Activated CD4-positive, alpha-beta T cell treated with anti-CD3 and anti-CD28 coated beads, Interleukin-2, Interleukin-6, amounts not matched to agents 100 ng/mL and 50 ng/mL, durations not matched to agents 16 hours and 8 hours (primary cell): ENCODE results near the gene ROBO3.

ENCODE experiments used
- DNase-seq: peaks from one replicate; pipeline ENCODE4 v3.0.0-alpha.2; 2020

The ROBO3 gene

DNA sequence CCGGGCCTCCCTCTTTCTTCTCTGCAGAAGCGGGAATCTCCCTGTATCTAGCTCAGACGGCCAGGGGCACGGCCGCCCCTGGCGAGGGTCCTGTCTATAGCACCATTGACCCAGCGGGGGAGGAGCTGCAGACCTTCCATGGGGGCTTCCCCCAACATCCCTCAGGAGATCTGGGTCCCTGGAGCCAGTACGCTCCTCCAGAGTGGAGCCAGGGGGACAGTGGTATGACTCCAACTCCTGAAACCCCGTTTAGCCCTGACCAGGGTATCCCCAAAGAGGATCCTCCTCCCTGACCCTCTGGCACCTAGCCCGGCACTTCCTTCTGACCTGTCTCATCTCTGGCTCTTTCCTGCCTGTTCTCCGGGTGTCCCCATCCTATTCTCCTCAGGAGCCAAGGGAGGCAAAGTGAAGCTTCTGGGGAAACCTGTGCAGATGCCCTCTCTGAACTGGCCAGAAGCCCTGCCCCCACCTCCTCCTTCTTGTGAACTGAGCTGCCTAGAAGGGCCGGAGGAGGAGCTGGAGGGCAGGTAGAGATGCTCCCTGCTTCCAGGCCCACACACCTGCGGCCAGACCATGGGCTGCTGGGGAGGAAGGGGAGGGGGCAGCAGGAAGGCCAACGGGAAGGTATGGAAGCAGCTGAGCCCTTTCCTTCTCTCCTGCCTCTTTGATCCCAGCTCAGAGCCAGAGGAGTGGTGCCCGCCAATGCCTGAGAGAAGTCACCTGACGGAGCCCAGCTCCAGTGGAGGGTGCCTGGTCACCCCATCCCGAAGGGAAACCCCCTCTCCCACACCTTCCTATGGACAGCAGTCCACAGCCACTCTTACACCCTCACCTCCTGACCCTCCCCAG, 12.9 kb downstream of the ROBO3 start:
- DNase-seq = no peak

- no peak for DNase-seq
These were observed 13.7 kb downstream of the ROBO3 start for GRCh38 chr11:124878759-124879492.

DNA sequence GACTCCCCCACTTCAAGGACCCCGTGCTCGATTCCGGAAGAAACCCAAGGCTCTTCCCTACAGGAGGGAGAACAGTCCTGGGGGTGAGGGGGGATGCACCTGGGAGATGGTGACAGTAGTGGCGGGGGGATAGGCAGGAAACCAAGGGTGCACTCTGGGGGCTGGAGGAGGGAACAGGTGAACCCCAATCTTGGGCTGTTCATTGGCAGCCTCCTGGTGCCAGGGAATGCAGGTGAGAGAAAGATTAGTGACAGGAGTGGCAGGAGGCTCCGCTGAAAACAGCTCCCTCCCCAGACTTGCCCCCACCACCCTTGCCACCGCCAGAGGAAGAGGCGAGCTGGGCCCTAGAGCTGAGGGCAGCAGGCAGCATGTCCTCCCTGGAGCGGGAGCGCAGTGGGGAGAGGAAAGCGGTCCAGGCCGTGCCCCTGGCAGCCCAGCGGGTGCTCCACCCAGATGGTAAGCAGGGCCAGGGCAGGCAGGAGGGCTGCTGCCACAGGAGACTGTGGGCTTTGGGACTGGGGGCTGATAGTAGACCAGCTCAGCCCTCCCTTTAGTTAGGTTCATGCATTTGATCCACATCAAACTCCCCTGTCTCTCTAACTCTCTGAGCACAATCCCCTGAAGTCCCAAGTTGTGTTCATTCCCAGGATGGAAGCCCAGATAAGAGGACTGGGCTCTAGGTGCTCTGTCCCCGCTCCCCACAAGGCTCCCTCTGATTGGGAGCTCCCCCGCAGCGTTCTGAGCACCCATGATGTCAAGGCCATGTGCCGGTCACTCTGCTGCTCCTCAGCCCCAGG, 14.5 kb downstream of the ROBO3 start:
- DNase-seq = no peak

- no peak for DNase-seq
These were observed 15.0 kb downstream of the ROBO3 start for GRCh38 chr11:124880290-124880611.

DNA sequence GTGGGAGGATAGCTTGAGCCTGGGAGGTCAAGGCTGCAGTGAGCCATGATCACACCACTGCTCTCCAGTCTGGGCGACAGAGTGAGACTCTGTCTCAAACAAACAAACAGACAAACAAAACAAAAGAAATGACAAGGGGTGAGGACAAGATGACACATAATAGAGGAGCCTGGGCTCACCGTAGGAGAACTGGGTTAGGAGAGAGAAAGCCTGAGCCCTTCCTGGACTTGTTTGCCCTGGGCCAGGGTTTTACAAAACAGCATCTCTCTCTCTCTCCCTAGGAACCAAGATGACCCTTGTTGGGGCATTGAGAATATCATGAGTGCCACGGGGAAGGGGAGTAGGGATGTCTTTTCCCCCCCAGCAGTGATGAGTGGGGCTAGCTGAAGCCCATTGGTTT, 15.7 kb downstream of the ROBO3 start:
- DNase-seq = no peak

DNA sequence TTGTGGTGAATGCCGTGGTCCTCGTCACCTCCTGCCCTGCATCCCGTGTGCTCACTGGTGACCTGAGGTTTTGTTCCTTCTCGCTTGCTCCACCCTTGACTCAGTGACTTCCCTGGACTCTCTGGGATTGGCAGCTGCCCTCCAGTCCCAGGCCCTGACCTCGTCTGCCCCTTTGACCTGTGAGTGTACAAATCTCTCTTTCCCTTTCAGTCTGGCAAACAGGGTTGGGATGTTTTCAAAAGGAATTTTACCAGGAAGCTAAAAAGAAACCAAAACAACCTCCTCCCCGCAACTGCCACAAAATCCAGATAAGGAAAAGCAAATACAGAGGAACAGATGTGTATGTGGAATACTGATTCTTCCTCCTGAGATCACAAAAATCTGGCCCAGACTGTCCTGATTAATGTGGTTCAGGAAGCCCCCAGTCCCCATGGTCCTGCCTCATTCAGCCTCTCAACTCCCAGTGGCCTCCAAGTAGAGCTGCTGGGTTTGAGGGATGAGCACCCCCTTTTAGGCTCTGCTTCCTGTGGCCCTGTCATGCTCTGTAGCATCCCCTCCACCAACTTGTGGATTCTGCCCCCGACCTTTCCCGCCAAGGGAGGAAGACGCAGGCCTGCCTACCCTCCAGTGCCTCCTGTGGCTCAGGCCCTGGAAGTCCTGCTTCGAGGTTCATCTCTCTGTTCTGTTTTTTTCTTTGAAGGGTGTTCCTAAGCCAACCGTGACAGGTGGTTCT, 17.3 kb downstream of the ROBO3 start:
- DNase-seq = no peak

DNA sequence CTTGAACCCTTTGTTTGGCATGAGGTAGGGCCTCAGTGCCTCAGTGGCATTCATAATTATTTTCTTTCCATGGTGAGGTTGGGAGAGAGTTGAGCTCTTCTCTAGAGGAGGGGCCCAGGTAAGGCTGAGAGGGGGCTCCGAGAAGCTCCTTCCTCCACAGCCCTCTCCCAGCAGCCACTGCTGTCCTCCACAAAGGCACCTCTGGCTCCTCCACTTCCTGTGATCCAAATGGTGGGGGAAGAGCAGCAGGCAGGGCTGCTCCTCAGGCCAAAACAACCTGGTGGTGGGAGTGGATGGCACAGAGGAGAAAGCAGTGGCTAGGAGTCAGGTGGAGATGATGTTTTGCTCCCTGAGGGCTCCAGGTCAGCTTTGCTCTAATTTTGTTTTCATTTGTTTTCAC, 19.1 kb downstream of the ROBO3 start:
- DNase-seq = no peak

DNA sequence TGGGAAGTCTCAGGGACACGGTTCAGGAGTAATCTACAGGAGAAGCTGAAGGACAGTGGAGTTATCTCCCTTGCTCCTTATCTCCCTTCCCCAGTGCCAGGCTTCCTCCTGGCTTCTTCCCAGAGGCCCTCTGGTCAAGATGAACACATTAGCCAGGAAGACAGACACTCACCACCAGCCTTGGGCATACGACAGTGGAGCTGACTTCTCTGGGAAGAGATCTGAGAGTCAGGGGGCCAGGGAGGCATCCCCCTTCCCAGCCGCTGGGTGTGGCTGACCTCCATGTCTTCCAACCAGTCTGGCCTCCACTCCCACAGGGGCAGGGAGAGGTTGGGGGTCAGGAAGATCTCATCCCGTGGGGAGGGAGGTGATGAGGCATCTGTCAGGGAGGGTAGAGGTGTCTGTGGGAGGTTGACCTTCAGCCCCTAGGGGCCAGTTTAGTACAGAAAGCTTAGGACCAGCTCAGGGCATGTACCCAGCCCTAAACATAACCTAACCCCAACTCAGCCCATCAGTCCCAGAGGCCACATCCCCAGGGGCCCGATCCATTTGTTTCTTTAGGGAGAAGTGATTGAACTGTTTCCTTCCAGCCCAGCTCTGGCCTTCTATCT, 19.7 kb downstream of the ROBO3 start:
- DNase-seq = no peak

GRCh38 chr11:124886476-124886875, 21.2 kb downstream of the ROBO3 start:
- no peak for DNase-seq

- no peak for DNase-seq
These were observed 21.9 kb downstream of the ROBO3 start for GRCh38 chr11:124886978-124887666.

GRCh38 chr11:124887667-124888013, 22.4 kb downstream of the ROBO3 start:
- no peak for DNase-seq

GRCh38 chr11:124889191-124890091, 24.2 kb downstream of the ROBO3 start:
- no peak for DNase-seq

DNA sequence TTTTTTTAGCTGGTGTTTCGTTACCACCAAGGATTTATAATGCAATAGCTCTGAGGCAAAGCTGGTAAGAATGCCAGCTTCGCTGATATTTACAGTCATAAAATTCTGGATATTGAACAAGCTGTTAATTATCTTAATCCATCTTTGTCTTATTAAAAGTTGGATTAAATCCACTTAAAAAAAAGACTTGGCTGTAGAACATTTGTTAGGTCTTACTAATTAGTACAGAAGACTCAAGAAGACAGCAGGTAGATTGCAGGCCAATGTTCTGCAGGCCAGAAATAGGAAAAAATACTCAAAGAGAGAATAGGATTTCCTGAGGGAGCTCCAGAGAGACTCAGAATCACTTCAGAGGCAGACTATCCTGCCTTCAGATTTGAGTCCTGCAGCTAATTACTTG, 24.9 kb downstream of the ROBO3 start:
- DNase-seq = no peak

DNA sequence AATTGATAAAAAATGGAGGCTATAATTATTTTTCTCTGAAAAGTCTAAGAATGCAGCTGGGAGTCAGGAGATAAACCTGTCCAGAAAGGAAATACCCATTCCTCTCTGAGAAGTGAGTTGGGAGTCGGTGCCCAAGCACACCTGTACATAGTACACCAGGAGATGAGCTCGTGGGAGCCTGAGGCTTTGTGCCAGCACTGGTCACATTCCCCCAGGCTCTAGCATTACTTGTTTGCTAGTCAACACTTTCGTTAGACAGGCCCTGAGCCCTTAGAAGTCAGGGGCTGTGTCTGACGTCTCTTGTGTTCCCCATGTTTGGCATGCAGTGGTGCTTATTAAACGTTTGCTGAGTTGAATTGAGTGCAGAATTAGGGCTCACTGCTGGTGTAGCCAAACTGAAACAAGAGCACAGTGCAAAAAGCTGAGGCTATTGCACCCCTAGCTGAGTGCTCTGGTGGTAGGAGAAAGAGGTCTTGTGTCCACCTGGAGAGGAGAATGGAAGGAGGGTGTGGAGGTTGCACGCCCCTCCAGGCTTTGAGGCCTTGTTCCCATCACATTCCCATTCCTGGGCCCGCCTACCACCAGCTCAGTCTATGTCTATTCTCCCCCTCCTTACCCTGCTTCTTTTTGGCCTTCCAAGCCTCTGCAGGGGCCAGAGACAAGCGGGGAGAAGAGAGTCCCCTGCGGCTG, 25.6 kb downstream of the ROBO3 start:
- no peak for DNase-seq

DNA sequence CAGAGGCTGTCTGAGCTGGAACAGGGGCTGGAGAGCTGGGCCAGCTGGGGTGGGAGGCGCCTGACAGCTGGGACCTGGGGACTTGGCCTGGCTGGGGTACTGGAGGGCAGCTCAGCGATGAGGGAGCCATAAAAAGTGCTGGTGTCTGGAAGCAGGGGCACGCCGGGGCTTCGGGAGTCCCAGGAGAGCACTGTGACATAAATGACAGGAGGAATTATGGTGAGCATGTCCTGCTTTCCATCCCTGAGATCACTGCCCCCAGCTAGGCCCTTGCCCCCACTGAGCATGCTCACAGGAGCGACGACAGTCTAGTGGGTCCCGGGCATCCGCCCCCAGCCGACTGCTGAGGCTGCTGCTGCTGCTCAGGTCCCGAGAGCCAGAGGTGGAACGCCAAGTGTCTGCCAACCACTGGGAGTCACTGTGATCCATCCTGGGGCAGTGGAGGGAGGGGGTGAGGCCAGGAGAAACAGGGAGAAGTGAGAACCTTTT, 26.2 kb downstream of the ROBO3 start:
- DNase-seq = no peak

DNA sequence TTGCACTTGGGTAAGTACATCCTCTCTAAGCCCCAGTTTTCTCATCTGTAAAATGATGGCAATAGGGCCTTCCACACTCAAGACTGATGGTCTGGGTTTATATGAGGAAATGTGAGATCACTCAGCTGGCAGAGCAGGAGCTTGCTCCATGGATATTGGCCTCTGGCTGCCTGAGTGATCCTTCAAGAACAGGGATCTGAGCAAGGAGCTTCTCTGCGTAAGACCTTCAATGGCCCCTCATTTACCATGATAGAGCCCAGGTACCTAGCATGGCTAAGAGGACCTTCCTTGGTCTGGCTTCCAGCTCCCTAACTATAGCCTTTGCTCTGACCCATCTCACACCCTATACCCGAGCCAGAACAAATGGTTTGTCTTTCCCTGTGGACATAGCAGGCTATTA, 26.9 kb downstream of the ROBO3 start:
- DNase-seq = no peak

GRCh38 chr11:124892750-124893454, 27.7 kb downstream of the ROBO3 start:
- DNase-seq = no peak

GRCh38 chr11:124893781-124894401, 28.7 kb downstream of the ROBO3 start:
- DNase-seq = no peak
